ENCODE data around the gene NUAK2.
"Not testable (repeated sequence)": the region's sequence is repeated elsewhere in the genome, so short reads cannot be mapped to it uniquely, and the experiment has no call there.

NUAK2 gene

GRCh38 chr1:205303247-205303888 lies 18.2 kb downstream of the NUAK2 start:
- DNase-seq (ENCODE audit: low read depth), result no peak
- no peak overlapping the region for H3K4me3 ChIP-seq (ENCODE audit: low read length)
- no peak for TF ChIP-seq CTCF (IDR thresholded peaks at IDR 0.05; ENCODE audit: insufficient read depth, low read depth, low read length, missing control alignments)

DNA sequence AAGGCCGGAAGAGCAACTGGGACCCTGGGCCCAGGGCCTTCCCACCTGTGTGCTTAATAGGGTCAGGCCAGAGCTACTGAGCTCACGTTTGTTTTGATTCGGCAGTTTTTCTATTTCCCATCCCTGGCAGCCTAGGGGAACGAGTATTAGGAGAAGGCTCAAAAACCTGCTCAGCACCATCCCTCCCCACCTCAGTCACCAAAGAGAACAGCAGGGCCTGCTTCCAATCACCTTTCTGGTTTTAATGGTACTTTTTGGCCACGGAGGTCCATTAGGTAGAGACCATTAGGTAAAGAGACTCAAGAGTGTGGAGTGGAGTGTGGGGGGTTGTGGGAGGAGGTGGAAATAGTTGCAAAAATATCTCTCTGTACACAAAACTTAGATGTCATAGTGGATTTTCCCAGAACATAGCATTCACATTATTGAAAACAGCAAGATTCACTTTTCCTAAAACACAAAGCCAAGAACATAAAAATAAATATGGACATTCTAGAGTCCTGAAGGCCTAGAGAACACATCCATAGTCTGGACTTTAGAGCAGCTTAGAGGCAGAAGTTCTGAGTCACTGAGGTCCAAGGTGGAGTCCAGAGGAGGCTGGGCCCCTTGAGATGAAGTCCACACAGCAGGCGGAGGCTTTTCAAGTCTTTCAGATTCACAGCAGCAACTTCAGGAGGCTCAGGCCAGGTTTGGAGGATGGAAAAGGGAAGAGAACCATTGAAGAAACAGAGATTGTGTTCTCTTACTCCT lies 19.5 kb downstream of the NUAK2 start:
- no peak overlapping the region for H3K4me3 ChIP-seq (ENCODE audit: low read length)
- no peak for DNase-seq (ENCODE audit: low read depth)
- TF ChIP-seq CTCF (IDR thresholded peaks at IDR 0.05; ENCODE audit: insufficient read depth, low read depth, low read length, missing control alignments), result no peak

- DNase-seq (ENCODE audit: low read depth), result peak; percentile 77
- TF ChIP-seq CTCF (IDR thresholded peaks at IDR 0.05; ENCODE audit: insufficient read depth, low read depth, low read length, missing control alignments), result no peak
- no peak overlapping the region for H3K4me3 ChIP-seq (ENCODE audit: low read length)
Observed at GRCh38 chr1:205301205-205301821, 20.2 kb downstream of the NUAK2 start.

DNA sequence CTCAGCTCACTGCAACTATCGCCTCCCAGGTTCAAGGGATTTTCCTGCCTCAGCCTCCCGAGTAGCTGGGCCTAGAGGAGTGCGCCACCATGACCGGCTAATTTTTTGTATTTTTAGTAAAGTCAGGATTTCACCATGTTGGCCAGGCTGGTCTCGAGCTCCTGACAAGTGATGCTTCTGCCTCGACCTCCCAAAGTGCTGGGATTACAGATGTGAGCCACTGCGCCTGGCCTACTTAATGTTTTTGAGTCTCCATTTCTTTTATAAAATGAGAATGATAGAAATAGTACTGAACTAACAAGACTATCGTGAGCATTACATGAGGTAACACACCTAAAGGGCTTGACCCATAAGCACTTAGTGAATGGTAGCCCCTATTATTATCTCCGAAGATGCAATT lies 21.4 kb downstream of the NUAK2 start:
- no peak for DNase-seq (ENCODE audit: low read depth)
- no peak overlapping the region for H3K4me3 ChIP-seq (ENCODE audit: low read length)
- TF ChIP-seq CTCF (IDR thresholded peaks at IDR 0.05; ENCODE audit: insufficient read depth, low read depth, low read length, missing control alignments), result no peak

DNA sequence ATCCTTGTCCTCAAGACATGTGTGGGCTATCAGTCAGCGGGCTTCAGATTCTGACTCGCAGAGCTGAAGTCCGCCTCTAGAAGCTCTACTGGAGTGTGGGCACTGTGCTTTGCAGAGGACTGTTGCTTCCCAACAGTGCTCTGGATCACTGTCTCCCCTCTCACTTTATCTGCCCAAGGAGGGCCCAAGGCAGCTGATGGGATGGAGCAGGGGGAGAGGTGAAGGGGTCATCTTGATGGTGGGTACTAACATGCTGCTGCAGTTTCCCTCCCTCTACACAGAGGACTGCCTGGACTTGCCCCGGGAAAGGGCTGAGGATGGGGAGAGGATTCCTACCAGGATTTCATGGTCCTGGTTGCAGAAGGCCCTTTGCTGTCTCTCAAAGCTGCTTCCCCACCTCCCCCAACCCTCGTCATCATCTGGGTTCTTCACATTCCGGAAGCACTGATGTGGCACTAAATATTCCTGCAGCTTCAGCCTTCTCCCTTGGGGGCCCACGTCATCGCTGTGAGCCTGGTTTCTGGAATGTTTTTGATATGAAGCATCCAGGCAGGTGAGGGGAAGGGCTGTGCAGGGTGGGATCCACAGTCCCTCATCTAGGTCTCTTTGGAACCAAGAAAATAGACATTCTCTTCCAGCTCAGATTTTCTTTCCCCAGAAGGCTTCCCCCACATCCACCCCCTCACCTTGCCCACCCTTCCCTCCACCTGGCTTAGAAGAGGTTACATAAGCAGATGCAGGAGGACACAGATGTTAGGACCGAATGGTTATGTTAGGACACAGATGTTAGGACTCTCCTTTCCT lies 23.2 kb downstream of the NUAK2 start:
- no peak for TF ChIP-seq CTCF (IDR thresholded peaks at IDR 0.05; ENCODE audit: insufficient read depth, low read depth, low read length, missing control alignments)
- no peak overlapping the region for H3K4me3 ChIP-seq (ENCODE audit: low read length)
- DNase-seq (ENCODE audit: low read depth), result peak; percentile 98

DNA sequence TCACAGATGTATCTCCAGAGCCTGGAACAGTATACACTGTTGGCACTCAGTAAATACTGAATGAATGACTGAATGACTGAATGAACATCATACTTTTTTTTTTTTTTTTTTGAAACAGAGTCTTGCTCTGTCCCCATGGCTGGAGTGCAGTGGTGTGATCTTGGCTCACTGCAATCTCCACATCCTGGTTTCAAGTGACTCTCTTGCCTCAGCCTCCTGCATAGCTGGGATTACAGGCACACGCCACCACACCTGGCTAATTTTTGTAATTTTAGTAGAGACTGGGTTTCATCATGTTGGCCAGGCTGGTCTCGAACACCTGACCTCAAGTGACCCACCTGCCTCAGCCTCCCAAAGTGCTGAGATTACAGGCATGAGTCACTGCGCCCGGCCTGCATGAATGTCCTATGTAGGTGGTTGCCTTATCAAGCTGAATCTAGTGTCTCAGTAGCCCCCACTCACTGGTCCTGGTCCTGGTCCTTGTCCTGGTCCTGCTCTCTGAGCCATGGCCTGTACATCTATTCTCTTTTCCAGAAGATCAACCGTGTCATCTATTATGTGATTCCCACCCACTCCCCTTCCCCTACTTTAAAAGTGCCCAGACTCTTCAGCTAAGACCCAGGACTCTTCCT lies 23.9 kb downstream of the NUAK2 start:
- peak; percentile 30 for DNase-seq (ENCODE audit: low read depth)
- not testable (repeated sequence) for H3K4me3 ChIP-seq (ENCODE audit: low read length)

Measured in epithelial cell of esophagus (primary cell).